Measurements from ENCODE around the gene HIP1.
"Not testable (repeated sequence)": the region's sequence is repeated elsewhere in the genome, so short reads cannot be mapped to it uniquely, and the experiment has no call there.

Gene HIP1

DNA sequence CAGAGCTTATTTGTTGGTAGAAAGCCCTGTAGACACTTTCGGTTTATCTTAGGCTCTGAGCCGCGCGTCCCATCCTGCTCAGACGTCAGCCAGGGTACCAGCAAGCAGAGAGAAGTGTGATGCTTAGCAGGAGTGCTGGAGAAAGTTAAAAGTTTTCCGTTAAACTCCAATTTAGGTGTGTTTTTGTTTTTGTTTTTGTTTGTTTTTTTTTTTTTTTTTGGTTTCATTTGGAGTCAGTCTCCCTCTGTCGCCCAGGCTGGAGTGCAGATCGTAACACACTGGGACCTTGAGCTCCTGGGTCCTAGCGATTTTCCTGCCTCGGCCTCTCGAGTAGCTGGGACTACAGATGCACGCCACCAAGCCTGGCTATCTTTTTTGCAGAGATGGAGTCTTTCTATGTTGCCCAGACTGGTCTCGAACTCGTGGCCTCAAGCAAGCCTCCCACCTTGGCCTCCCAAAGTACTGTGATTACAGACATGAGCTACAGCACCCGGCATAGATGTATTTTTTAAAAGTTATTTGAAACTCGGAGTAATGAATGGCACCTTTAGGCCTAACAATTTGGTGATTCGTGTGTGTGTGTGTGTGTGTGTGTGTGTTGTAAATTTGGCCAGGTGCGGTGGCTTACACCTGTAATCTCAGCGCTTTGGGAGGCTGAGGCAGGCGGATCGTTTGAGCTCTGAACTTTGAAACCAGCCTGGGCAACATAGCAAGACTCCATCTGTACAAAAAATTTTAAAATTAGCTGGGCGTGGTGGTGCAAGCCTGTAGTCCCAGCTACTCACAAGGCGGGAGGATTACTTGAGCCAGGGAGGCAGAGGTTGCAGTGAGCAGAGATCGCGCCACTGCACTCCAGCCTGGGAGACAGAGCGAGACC is 1.3 kb upstream of the HIP1 start:
- DNase-seq (ENCODE audit: low read depth in 3 of 3) = no peak

DNA sequence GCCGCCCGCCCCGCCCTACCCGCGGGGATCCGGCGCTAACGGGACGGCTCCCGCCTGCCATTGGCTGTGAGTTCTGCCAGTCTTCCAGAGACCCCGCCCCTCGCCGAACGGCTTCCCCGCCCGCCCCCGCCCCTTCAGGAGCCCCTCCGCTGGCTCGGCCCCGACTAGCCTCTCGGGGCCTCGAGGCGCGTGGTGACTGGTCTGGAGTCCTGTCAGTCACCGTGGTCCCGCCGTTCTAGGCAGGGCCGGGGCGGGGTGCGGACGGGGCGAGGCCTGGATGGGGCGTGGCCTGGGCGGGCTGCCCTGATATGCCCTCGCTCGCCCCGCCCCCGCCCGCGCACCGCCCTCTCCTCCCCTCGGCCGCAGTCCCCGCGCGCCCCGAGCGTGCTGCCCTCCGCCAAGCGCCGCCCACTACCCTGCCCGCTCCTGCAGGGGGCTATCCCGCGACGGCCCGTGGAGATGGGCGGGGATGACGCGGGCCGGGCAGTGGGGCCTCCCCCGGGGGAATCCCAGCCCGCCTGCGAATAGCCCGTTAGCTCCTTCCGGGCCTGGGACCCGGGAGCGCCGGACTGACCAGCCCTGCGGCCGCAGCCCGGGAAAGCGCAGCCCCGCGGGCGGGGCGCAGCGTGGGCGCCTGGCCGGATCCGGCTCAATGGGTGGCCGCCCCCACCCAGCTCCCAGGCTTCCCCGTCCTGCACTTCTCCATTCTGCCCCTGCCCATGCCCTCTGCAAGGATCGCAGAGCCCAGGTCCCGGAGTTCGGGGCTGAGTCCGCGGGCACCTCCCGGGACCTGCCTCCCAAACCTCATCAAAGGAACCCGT is 444 bp upstream of the HIP1 start:
- DNase-seq (ENCODE audit: low read depth in 3 of 3) = peak; percentile 98 to 100 (median 99)

GRCh38 chr7:75737856-75738603 is 711 bp downstream of the HIP1 start:
- peak in 1 of 3 donors; percentile 4 for DNase-seq (ENCODE audit: low read depth in 3 of 3)

DNA sequence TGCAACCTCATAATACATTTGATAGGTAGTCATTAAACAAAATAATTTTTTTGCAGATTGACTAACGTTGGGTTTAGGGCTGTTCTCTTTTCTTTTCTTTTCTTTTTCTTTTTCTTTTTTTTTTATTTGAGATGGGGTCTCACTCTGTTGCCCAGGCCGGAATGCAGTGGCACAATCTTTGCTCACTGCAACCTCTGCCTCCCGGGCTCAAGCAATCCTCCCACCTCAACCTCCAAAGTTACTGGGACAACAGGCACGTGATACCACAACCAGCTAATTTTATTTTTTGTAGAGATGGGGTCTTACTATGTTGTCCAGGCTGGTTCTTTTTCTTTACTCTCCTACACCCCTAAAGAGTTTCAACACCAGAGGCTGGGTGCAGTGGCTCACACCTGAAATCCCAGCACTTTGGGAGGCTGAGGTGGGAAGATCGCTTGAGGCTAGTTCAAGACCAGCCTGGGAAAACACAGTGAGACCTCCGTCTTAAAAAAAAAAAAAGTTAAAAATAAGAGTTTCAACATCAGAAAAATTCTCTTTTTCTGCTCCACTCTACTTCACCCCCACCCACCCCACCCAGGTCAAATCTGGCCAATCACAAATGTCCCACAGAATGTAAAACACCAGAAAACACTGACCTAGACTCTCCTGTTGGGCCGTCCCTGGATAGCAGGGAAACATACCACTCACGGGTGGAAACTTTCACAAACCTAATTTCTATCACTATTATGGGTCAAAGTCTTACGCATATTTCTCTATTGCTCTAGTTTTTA is 3.0 kb downstream of the HIP1 start:
- no peak for DNase-seq (ENCODE audit: low read depth in 3 of 3)

DNA sequence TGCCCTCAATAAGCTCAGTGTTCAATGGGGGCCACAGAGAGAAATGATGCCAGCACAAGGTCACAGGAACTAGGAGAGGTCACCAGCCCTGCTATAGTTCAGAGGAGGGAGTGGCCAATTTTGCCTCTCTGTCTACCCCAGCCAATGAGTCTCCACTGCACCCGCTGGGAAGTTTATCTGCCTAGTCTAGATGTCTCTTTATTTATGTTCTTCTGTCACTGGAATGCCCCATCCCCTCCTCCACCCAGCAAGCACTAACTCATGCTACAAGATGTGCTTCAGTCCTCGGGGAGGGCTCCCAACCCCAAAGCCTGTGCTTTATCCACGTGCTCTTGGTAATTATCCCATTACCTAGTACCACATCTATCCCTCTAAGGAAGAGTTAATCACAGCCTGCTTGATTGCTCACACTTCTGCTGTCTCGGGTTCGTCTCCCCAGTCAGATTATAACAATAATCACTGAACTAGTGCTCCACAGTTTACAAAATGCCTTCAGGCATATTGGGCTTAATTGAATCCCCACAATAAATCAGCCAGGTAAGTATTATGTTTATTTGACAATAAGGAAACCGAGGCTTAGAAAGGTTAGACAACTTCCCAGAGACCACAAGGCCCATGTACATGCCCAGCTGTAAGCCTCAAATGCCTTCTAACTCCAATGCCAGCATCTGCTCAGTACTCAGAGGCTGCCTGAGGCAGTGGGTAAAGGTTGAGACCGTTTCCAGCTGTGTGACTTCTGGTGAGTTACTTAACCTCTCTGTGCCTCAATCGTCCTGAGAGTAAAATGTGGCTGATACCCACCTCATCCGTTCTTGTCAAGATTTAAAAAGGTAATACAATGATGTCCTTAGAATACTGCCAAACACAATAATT is 3.9 kb downstream of the HIP1 start:
- DNase-seq (ENCODE audit: low read depth in 3 of 3) = no peak

DNA sequence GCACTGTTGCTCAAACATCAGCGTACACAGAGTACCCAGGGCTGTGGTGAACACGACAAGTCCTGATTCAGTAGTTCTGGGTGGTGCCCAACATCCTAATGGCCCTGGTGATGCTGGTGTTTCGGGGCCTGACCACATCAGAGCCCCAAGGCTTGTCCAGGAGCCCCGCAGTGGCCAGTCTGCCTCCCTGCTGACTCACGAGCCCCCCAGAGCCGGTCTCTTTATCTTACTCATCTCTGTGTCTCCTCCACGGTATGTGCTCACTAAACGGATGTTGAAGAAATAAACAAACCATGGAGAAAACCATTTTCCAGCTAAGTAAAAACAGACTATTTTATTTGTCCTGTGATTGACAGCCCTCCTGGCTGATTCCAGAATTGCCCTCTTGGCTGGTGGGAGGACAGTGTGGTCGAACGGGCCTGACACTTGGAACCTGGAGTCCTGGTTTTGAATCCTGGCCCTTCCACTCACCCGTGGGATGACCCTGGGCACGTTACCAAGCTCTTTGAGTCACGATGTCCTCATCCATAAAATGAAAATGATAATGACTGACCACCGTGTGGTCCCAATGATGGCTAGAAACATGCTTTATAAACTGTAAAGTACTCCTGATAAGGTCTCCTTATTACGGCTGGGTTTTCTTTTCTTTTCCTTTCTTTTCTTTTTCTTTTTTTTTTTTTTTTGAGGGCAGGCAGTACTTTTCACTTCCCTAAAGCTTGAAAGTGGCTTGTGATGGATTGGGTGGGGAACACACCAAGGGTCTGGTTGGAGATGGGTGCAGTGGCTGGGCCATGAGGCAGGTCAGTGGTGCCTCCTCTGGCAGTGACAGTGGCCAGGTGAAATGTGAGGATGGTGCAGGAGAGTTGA is 5.7 kb downstream of the HIP1 start:
- no peak for DNase-seq (ENCODE audit: low read depth in 3 of 3)

- DNase-seq (ENCODE audit: low read depth in 3 of 3) = no peak
Observed at GRCh38 chr7:75732016-75732521, 6.7 kb downstream of the HIP1 start.

DNA sequence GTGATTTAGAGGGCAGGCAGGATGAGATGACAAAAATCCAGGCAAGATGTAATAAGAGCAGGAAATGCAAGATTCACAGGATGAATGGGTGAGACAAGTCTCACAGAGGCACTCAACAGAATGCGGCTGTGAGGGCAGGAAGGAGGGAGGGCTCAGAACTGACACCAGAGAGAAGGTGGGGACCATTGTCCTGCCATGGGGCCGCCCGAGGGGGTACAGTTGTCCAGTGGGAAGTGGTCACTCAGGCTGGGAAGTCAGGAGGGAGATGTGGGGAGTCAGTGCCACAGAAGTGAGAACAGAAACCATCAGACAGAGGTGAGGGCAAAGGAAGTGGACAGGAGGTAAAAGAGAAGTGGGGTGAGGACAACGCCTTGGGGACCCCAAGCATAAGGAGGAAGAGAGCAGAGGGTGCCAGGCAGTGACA is 8.9 kb downstream of the HIP1 start:
- DNase-seq (ENCODE audit: low read depth in 3 of 3) = no peak

GRCh38 chr7:75727881-75728593 is 10.7 kb downstream of the HIP1 start:
- no peak for DNase-seq (ENCODE audit: low read depth in 3 of 3)

DNA sequence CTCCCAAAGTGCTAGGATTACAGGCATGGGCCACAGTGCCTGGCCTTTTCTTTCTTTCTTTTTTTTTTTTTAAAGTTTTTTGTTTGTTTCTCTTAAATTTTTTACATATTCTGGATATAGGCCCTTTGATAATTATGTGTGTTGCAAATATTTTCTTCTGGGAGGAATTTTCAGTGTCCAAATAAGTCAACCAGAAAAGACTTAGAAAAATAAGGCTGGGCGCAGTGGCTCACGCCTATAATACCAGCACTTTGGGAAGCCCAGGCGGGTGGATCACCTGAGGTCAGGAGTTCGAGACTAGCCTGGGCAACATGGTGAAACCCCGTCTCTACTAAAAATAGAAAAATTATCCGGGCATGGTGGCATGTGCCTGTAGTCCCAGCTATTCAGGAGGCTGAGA is 11.4 kb downstream of the HIP1 start:
- DNase-seq (ENCODE audit: low read depth in 3 of 3) = not testable (repeated sequence)

- DNase-seq (ENCODE audit: low read depth in 3 of 3) = no peak
Observed at GRCh38 chr7:75725306-75725705, 13.4 kb downstream of the HIP1 start.

DNA sequence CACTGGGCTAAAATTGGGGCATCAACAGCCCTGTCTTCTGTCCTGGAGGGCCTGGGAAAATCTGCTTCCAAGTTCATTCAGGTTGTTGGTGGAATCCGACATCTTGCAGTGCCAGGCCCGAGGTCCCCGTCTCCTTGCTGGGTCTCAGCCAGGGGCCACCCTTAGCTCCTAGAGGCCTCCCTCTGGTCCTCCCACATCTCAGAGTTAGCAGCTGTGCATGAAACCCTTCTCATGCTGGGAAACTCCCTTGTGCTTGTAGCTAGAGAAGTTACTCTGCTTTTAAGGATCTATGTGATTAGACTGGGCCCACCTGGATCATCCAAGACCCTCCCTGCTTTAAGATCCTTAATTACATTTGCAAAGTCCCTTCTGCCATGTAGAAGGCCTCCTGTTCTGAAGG is 15.3 kb downstream of the HIP1 start:
- DNase-seq (ENCODE audit: low read depth in 3 of 3) = no peak

DNA sequence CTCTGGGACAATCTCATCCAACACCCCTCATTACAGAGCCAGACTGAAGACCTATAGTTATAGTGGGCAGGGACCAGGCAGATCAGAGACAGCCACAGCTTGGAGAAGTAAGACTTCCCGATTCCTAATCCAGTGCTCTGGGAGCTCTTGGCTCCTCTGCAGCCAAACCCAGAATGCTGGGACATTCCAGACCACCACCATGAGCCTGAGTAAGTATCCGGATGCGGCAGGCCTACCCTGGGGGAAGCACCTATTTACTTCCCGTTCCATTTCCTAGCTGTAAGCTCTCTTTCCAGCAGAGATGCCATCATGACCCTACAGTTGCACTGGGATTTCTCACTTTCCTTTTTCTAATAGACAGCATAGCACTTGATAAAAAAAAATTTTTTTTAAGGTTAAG is 16.4 kb downstream of the HIP1 start:
- DNase-seq (ENCODE audit: low read depth in 3 of 3) = no peak

GRCh38 chr7:75721922-75722321 is 16.8 kb downstream of the HIP1 start:
- not testable (repeated sequence) for DNase-seq (ENCODE audit: low read depth in 3 of 3)

DNA sequence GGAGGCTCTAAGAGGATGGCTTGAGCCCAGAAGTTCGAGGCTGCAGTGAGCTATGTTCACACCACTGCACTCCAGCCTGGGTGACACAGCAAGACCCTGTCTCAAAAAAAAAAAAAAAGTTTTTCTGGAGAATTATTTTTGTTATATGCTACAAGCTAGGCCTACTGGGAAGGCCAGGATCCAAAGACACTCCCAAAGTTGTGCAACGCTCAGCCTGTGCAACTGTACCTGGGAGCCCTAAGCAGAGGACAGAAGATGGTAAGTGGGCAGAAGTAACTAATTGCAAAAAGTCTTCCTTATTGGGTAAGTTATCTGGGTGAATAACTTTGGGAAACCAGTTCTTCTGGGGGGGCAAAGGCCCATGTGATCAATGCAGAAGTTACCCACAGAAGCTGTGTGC is 17.3 kb downstream of the HIP1 start:
- no peak for DNase-seq (ENCODE audit: low read depth in 3 of 3)

DNA sequence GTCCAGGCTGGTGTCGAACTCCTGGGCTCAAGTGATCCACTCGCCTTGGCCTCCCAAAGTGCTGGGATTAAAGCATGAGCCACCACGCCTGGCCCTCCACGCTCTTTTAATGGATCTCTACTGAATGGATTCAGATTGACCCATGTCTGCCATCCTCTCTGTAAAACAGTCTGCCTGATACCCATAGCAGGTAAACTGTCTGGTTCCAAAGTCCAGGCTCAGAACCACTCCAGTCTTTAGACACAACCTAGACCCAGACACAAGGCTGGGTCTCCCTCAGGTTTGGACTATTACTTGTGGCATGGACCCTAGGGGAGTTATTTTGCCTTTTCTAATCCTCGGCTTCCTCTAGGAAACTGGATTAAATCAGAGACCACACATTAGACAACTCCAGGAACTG is 19.1 kb downstream of the HIP1 start:
- DNase-seq (ENCODE audit: low read depth in 3 of 3) = no peak

DNA sequence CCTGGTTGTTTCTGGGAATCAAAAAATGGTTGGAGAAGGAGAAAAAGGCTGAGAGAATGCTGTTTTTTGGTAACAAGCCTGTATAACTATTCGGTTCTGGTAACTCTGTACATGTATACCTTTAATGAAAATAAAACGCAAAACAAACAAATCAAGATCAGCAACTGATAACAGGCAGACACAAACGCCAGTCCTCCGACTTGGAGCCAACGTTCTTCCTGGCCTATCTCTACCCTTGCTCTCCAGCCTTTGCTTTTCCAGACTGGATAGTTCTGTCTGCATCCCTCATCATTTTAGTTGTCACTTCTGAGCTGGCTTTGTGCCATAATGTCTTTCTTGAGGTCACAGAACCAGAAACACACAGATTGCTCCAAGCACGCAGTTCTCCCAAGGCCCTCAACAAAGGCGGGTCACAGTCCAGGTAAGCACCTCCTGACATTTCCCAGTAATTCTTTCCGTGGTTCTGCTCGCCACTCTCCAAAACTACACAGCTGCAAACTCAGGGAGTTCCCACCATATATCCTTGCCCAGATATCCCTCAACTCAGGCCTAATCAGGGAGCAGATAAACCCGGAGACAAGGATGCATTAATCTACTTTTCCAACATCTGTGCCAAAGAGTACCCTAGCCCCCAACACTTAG is 20.2 kb downstream of the HIP1 start:
- DNase-seq (ENCODE audit: low read depth in 3 of 3) = no peak

DNA sequence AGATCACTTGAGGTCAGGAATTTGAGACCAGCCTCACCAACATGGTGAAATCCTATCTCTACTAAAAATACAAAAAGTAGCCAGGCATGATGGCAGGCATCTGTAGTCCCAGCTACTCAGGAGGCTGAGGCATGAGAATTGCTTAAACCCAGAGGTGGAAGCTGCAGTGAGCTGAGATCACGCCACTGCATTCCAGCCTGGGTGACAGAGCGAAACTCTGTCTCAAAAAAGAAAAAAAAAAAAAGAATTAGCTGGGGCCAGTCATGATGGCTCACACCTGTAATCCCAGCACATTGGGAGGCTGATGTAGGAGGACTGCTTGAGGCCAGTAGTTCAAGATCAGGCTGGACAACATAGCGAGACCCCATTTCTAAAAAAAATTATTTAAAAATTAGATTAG is 21.0 kb downstream of the HIP1 start:
- DNase-seq (ENCODE audit: low read depth in 3 of 3) = not testable (repeated sequence)

Data from stimulated activated CD4-positive, alpha-beta T cell treated with anti-CD3 and anti-CD28 coated beads, TNF-alpha, amount 100 ng/mL, for 48 hours (primary cell).